Loucy (cell line): ENCODE results near the gene ADGRG2.

ENCODE experiments used
- H2AFZ ChIP-seq: fragments of 200-600 bp; sonication (generic); 2 replicates; pipeline ENCODE4 v1.6.0; 2016; ENCODE audit warnings: antibody characterized with exemption, mild to moderate bottlenecking, low read length, moderate library complexity
- H3F3A ChIP-seq: fragments of 200-600 bp; 2 replicates; pipeline ENCODE4 v1.6.0; 2016; ENCODE audit warnings: antibody characterized with exemption, low read depth, mild to moderate bottlenecking
- H3K27me3 ChIP-seq: fragments of 200-600 bp; sonication (generic); 2 replicates; pipeline ENCODE4 v1.6.1; 2014; ENCODE audit warnings: low read length, mild to moderate bottlenecking; ENCODE audit not compliant: insufficient read depth, poor library complexity, severe bottlenecking
- H3K36me3 ChIP-seq: fragments of 200-600 bp; sonication (generic); 2 replicates; pipeline ENCODE4 v1.6.1; 2016; ENCODE audit warnings: low read length; ENCODE audit not compliant: insufficient read depth
- H3K4me1 ChIP-seq: fragments of 200-600 bp; sonication (generic); 2 replicates; pipeline ENCODE4 v1.5.1; 2014; ENCODE audit warnings: low read length, mild to moderate bottlenecking; ENCODE audit not compliant: insufficient read depth, poor library complexity, severe bottlenecking
- H3K4me2 ChIP-seq: fragments of 200-600 bp; sonication (generic); 2 replicates; pipeline ENCODE4 v1.6.0; 2014; ENCODE audit warnings: antibody characterized with exemption, low read length, low read depth, mild to moderate bottlenecking; ENCODE audit not compliant: poor library complexity, severe bottlenecking
- H3K4me3 ChIP-seq: fragments of 200-600 bp; sonication (generic); 2 replicates; pipeline ENCODE4 v1.5.1; 2014; ENCODE audit warnings: low read length, mild to moderate bottlenecking, mixed read lengths; ENCODE audit not compliant: poor library complexity, severe bottlenecking
- H3K79me2 ChIP-seq: fragments of 200-600 bp; sonication (generic); 2 replicates; pipeline ENCODE4 v1.6.1; 2014; ENCODE audit warnings: low read length; ENCODE audit not compliant: insufficient read depth
- H3K9ac ChIP-seq: fragments of 200-600 bp; sonication (generic); 2 replicates; pipeline ENCODE4 v1.6.0; 2014; ENCODE audit warnings: mild to moderate bottlenecking, low read depth, low read length, moderate library complexity; ENCODE audit not compliant: poor library complexity, severe bottlenecking
- H3K9me2 ChIP-seq: fragments of 200-600 bp; sonication (generic); replicated peaks from 2 replicates; pipeline ENCODE4 v1.6.1; 2016; ENCODE audit warnings: low read depth, low read length, mixed read lengths
- H3K9me3 ChIP-seq: fragments of 200-600 bp; sonication (generic); 2 replicates; pipeline ENCODE4 v1.6.1; 2014; ENCODE audit warnings: mild to moderate bottlenecking, antibody characterized with exemption, low read length, low read depth; ENCODE audit not compliant: insufficient read depth
- H4K20me1 ChIP-seq: fragments of 200-600 bp; sonication (generic); 2 replicates; pipeline ENCODE4 v1.6.0; 2014; ENCODE audit warnings: antibody characterized with exemption, low read length, mild to moderate bottlenecking; ENCODE audit not compliant: insufficient read depth, poor library complexity, severe bottlenecking
- CTCF ChIP-seq: fragments of 200-600 bp; sonication (generic); conservative IDR thresholded peaks from 2 replicates; pipeline ENCODE4 v1.5.1; 2014; ENCODE audit warnings: mild to moderate bottlenecking, antibody characterized with exemption, low read length
- EZH2phosphoT487 ChIP-seq: fragments of 200-600 bp; IDR thresholded peaks from 2 replicates; pipeline ENCODE4 v1.6.1; 2018; ENCODE audit warnings: antibody characterized with exemption, mild to moderate bottlenecking, moderate library complexity, borderline replicate concordance

ADGRG2 gene

GRCh38 chrX:19156186-19156585 is 33.9 kb upstream of the ADGRG2 start:
- no peaks in the 10 kb centered on the region for H3K36me3 ChIP-seq
- H3F3A ChIP-seq = no peaks in the 10 kb centered on the region
- TF ChIP-seq EZH2phosphoT487 = no peak
- TF ChIP-seq CTCF = no peak
- no peak overlapping the region for H2AFZ ChIP-seq
- no peaks in the 10 kb centered on the region for H3K9me3 ChIP-seq
- no peak overlapping the region for H3K4me2 ChIP-seq
- H3K79me2 ChIP-seq = no peaks in the 10 kb centered on the region
- no peaks in the 10 kb centered on the region for H3K4me1 ChIP-seq
- no peaks in the 10 kb centered on the region for H3K27me3 ChIP-seq
- H3K4me3 ChIP-seq = no peak overlapping the region
- H3K9ac ChIP-seq = no peak overlapping the region
- no peaks in the 10 kb centered on the region for H3K9me2 ChIP-seq
- no peaks in the 10 kb centered on the region for H4K20me1 ChIP-seq

GRCh38 chrX:19152762-19153161 is 30.5 kb upstream of the ADGRG2 start:
- Histone ChIP-seq H3K4me3 (no peak overlapping the region), H3K79me2 (no peaks in the 10 kb centered on the region), H4K20me1 (no peaks in the 10 kb centered on the region), H3K27me3 (no peaks in the 10 kb centered on the region), H3K9me2 (no peaks in the 10 kb centered on the region), H2AFZ (no peak overlapping the region), H3K9ac (no peak overlapping the region), H3K4me2 (no peak overlapping the region), H3K36me3 (no peaks in the 10 kb centered on the region), H3K4me1 (no peaks in the 10 kb centered on the region), H3K9me3 (no peaks in the 10 kb centered on the region), H3F3A (no peaks in the 10 kb centered on the region)
- TF ChIP-seq EZH2phosphoT487 = no peak
- TF ChIP-seq CTCF = no peak

GRCh38 chrX:19137067-19137466 is 14.8 kb upstream of the ADGRG2 start:
- Histone ChIP-seq H3K9me3 (no peaks in the 10 kb centered on the region), H3K36me3 (no peaks in the 10 kb centered on the region), H3K27me3 (no peaks in the 10 kb centered on the region)

More at GRCh38 chrX:19137067-19137466, 14.8 kb upstream of the ADGRG2 start:
- no peak overlapping the region for H3K9ac ChIP-seq
- H3K79me2 ChIP-seq = no peaks in the 10 kb centered on the region
- no peaks in the 10 kb centered on the region for H4K20me1 ChIP-seq
- no peaks in the 10 kb centered on the region for H3K9me2 ChIP-seq
- no peaks in the 10 kb centered on the region for H3K4me1 ChIP-seq
- H3K4me2 ChIP-seq = no peak overlapping the region
- TF ChIP-seq EZH2phosphoT487 = no peak
- no peak for TF ChIP-seq CTCF
- no peak overlapping the region for H2AFZ ChIP-seq
- no peaks in the 10 kb centered on the region for H3F3A ChIP-seq
- no peak overlapping the region for H3K4me3 ChIP-seq
